NCI-H1694 (cell line): ENCODE results near the gene RPS6KA2.
"Not testable (repeated sequence)": the region's sequence is repeated elsewhere in the genome, so short reads cannot be mapped to it uniquely, and the experiment has no call there.

Source experiments
- DNase-seq: peaks from one replicate; lab custom pipeline; 2025; lab: John Stamatoyannopoulos, UW

RPS6KA2 gene

DNA sequence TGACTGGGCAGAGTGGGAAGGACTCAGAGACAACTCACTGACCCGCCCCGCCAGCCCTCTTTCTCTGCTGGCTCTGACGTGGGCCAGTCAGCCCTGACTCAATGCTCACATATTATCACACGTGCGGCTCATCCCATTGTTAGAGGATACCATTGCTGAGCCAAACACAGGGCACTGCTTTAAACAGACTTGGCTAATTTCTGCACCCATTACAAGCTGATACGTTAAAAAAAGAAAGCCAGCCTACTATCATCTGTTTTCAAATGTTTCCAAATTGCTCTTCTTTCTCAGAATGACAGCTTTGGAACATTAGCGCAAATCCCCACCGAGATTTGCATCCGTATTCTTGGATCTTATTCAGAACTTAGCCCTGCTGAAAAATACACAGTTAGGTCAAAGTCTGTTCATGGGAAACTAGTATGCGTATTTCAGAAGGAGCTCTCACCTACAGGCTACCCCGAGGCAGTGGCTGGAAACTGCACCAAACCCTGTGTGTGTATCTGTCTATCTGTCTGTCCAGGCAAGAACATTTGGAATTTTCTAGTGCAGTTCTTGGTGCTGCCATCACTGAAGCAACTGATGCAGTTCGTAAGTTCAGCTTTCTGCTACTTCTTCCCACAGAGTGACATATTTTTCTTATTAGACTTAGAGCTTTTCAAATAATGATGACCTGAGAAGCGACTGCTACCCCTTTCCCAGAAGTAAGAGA is 73.3 kb downstream of the RPS6KA2 start:
- DNase-seq: no peak

- DNase-seq: no peak
Observed at GRCh38 chr6:166552600-166552999, 74.5 kb downstream of the RPS6KA2 start.

- no peak for DNase-seq
Observed at GRCh38 chr6:166551754-166552495, 75.1 kb downstream of the RPS6KA2 start.

- no peak for DNase-seq
Observed at GRCh38 chr6:166546653-166547052, 80.4 kb downstream of the RPS6KA2 start.

DNA sequence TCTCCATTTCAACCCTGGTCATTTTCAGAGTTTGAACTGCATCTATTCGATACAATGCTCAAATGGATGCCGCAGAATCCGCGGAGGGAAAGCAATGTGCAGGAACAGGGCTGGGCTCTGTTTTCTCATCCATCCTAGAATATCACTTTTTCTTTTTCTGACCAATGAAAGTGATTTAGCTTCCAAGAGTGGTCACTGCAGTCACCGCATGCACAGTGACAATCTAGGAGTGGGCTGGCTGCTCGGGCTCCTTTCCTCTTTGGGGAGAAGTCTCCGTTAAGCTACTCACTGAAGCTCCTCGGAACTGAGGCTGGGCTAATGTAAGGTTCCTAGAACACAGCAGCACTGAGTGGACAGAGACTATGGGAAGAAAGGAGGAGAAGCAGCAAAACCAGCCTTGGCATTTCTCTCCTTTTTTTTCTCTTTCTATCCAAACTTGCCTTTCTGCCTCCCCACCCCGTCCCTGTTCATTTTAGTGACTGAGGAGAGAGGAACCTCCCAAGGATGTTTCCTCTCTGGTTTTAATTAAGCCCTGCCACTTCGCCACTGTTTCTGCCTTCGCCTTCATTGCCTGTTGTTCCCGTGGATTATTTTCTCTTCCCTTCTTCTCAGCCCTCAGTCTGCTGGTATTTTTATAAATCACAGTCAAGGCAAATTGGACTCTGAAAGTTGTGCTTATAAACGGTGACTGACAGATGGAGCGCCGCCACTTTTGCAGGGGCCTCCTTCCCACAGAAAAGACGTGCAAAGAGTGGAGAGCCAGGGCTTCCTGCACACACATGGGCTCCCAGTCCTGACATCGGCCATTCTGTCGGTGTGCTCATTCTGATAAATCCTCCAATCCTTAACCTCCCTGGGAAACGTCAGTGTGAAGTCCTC is 81.7 kb downstream of the RPS6KA2 start:
- DNase-seq: no peak

GRCh38 chr6:166544296-166544605 is 82.8 kb downstream of the RPS6KA2 start:
- DNase-seq: no peak

DNA sequence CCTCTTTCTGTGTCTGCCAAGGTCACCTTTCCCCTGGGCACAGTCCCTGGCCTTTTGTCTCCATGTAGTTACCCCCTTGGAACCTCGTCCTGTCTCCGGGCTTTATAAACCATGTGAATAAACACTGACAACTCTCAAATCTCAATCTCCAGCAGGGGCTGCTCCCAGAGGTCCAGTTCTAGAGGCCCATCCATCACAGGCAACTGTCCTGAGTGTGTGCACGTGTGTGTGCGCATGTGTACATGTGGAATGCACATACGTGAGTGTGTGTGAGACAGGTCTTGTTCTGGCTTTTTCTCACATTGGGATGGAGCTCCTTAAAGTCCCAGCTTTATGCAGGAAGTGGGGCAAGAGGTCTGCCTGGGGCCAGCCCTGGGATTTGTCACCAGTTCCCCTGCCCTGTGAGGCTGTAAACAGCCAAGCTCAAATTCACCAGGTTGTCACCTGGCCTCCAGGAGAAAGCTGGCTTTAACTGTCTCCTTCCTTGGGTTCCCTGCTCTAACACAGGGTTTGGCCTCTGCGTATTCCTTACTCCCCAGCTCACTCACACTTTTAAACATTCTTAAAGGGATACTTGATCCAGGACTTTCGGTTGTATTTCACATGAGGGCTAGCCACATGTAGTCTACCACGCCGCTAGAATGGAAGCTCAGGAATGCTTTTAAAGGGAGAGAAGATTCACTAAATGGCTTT is 83.3 kb downstream of the RPS6KA2 start:
- no peak for DNase-seq

DNA sequence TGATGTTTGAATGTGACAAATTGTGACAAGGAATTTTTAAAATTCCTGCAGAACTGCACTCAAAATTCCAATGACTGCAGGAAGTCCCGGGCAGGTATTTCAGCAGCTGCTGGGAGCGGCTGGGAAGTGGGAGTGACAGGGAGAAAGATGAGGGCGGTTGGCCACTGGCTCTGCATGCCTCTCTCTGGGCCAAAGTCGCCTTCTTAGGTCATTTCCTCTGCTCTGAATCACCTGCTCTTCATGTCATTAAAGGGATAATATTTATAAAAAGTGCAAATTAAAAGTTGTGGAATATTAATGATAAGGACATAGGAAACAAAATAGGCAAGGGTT is 84.5 kb downstream of the RPS6KA2 start:
- no peak for DNase-seq

GRCh38 chr6:166541876-166542579 is 85.0 kb downstream of the RPS6KA2 start:
- DNase-seq: no peak

DNA sequence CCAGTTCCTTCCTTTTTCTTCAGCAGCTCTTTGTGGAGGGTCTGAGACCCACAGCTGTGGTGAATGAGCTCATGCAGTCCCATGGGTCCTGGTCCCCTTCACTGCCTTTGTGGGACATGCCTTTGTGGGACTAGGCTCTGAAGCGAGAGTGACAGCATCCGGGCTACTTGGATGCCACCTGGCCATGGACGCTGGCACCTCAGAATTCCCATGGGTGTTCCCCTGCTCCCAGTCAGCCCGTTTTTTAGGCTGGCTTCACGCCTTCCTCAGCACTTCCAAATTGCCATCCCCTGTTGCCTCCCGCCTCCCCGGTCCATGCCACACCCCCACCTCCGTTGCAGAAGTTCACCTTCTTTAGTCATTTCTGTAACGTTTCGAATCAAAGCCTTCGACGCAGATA is 85.7 kb downstream of the RPS6KA2 start:
- no peak for DNase-seq

- no peak for DNase-seq
Observed at GRCh38 chr6:166540631-166541331, 86.3 kb downstream of the RPS6KA2 start.

GRCh38 chr6:166539543-166539942 is 87.5 kb downstream of the RPS6KA2 start:
- DNase-seq: no peak

- not testable (repeated sequence) for DNase-seq
Observed at GRCh38 chr6:166539011-166539385, 88.1 kb downstream of the RPS6KA2 start.

GRCh38 chr6:166538297-166539010 is 88.6 kb downstream of the RPS6KA2 start:
- no peak for DNase-seq

DNA sequence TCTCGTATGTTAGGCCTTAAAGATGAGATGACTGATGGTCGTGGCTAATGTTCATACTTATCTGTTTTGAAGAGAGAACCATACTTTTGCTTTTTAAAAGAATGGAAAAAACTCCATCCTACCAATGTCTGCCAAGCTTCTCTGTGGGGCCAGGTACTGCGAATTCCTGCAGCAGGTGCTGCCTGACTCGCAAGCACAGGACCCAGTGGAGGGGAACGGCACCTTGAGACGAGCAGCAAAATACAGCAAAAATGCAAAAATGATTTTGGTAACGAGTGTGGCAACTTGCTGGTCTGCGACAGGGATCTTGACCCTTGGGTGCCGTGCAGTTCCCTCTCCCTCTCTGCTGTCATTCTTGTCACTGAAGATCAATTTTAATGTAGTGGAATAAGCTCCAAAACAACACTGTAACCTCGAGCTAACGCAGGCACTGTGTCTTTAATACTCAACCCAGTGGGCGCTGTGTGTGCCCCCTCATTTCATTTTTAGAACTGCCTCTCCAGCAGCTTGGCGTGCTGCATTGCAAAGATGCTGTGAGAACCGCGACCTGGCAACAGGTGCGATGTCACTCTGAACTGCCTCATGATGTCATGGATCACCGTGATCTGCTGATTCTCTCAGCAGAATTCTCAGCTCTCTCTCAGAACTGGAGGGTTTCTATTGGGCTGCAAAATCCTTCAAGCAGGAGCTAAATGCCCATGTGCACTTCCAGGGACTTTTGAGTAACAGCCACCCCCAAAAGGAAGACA is 92.2 kb downstream of the RPS6KA2 start:
- no peak for DNase-seq

DNA sequence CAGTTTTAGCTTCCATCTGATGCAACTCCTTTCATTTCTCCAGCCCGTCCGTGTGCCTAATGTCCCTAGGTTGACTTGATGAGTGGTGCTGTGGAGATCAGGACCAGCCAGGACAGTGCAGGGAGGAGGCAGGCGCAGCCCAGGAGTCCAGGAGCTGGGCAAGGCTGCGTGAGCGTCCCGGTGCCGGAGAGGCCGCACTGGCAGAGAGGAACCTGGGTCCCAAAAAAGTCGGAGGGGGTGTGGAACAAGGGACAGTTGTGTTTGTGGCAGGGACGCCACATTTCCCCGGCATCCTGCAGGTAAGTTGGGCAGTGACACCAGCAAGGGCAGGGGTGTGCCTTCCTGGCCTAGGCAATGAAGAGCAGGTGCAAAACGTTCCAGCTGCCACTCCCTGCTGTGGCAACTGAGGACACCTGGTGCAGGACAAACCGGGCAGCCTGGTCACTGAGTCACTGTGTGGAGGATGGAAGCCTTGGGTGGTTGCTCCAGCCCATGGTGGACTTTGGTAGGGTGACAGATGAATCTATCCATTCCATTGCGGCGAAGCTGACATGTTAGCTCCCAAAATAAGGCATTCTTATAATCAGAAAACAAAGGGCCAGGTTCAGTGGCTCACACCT is 93.7 kb downstream of the RPS6KA2 start:
- DNase-seq: no peak

- no peak for DNase-seq
Observed at GRCh38 chr6:166532302-166532701, 94.7 kb downstream of the RPS6KA2 start.

DNA sequence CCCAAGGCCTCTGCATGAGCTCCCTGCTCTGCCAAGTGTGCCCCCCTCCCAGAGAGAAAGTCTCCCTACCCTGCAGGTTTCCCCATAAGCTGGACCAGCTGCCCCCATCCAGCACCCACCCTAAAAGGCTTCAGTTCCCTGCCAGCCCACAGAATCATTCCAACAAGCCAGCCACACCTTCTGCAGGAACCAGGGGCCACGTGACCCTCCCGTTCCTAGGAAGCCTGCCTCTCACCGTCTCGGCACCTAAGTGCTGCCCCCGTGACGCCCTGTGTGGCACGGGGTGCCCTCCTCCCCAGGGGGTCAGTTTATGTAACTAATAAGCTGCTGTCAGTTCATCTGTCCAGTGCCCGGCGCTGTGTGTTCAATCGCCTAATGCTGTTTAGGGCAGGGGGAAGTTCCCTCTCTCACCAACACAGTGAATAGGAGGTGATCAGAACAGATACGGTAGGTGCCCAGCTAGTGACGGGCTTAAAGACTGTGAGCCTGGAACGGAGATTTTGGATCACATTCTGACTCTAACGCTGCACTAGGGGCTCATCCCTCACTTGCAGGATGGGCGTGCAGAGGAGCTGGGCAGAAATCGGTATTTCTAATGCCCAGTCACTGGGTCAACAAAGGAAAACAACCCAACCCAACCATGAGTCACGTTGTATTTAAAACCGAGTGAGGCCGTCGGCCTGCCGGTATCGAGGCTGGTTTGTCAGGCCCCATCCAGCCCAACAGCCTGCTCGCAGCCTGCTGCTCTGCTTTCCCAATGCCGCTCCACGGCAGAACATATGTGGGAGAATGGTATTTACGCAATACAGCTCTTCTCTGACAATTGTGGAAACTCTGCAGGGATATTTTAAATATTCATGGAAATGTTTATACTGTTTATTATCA is 96.6 kb downstream of the RPS6KA2 start:
- no peak for DNase-seq
